ENCODE data around the gene PHF5A.

PHF5A gene

GRCh38 chr22:41431656-41432055 is 36.8 kb downstream of the PHF5A start:
- H3K4me1 ChIP-seq (ENCODE audit: control insufficient read depth, insufficient read depth, low read length), result no peaks in the 10 kb centered on the region
- no peak overlapping the region for H3K9ac ChIP-seq (ENCODE audit: low read depth, low read length)
- H3K4me3 ChIP-seq (ENCODE audit: low read depth, low read length), result no peak overlapping the region
- no peak overlapping the region for H3K27ac ChIP-seq (ENCODE audit: low read depth, low read length)
- H3K27me3 ChIP-seq (ENCODE audit: control insufficient read depth, insufficient read depth, low read length), result no peaks in the 10 kb centered on the region
- H3K36me3 ChIP-seq (ENCODE audit: control insufficient read depth, insufficient read depth, low read length), result peaks cover 36% of the 10 kb centered on the region
- no peaks in the 10 kb centered on the region for H3K9me3 ChIP-seq (ENCODE audit: control insufficient read depth, insufficient read depth, low read length)

- H3K36me3 ChIP-seq (ENCODE audit: control insufficient read depth, insufficient read depth, low read length), result peaks cover 19% of the 10 kb centered on the region
- H3K9me3 ChIP-seq (ENCODE audit: control insufficient read depth, insufficient read depth, low read length), result no peaks in the 10 kb centered on the region
- H3K4me3 ChIP-seq (ENCODE audit: low read depth, low read length), result no peak overlapping the region
- H3K27me3 ChIP-seq (ENCODE audit: control insufficient read depth, insufficient read depth, low read length), result no peaks in the 10 kb centered on the region
- no peak overlapping the region for H3K27ac ChIP-seq (ENCODE audit: low read depth, low read length)
- H3K4me1 ChIP-seq (ENCODE audit: control insufficient read depth, insufficient read depth, low read length), result no peaks in the 10 kb centered on the region
- no peak overlapping the region for H3K9ac ChIP-seq (ENCODE audit: low read depth, low read length)
Observed at GRCh38 chr22:41429951-41430332, 38.5 kb downstream of the PHF5A start.

GRCh38 chr22:41429232-41429950 is 39.1 kb downstream of the PHF5A start:
- H3K4me3 ChIP-seq (ENCODE audit: low read depth, low read length), result no peak overlapping the region
- no peaks in the 10 kb centered on the region for H3K4me1 ChIP-seq (ENCODE audit: control insufficient read depth, insufficient read depth, low read length)
- peak overlapping the region; percentile 14 for H3K27ac ChIP-seq (ENCODE audit: low read depth, low read length)
- H3K9me3 ChIP-seq (ENCODE audit: control insufficient read depth, insufficient read depth, low read length), result no peaks in the 10 kb centered on the region
- H3K36me3 ChIP-seq (ENCODE audit: control insufficient read depth, insufficient read depth, low read length), result peaks cover 14% of the 10 kb centered on the region; the same call in 1 of the 2 replicates
- H3K9ac ChIP-seq (ENCODE audit: low read depth, low read length), result no peak overlapping the region
- H3K27me3 ChIP-seq (ENCODE audit: control insufficient read depth, insufficient read depth, low read length), result no peaks in the 10 kb centered on the region

GRCh38 chr22:41425660-41426365 is 42.7 kb downstream of the PHF5A start:
- Histone ChIP-seq H3K9me3 (ENCODE audit: control insufficient read depth, insufficient read depth, low read length) (no peaks in the 10 kb centered on the region), H3K27me3 (ENCODE audit: control insufficient read depth, insufficient read depth, low read length) (no peaks in the 10 kb centered on the region), H3K9ac (ENCODE audit: low read depth, low read length) (no peak overlapping the region), H3K27ac (ENCODE audit: low read depth, low read length) (no peak overlapping the region), H3K4me3 (ENCODE audit: low read depth, low read length) (no peak overlapping the region), H3K4me1 (ENCODE audit: control insufficient read depth, insufficient read depth, low read length) (no peaks in the 10 kb centered on the region), H3K36me3 (ENCODE audit: control insufficient read depth, insufficient read depth, low read length) (no peaks in the 10 kb centered on the region)

- H3K36me3 ChIP-seq (ENCODE audit: control insufficient read depth, insufficient read depth, low read length), result no peaks in the 10 kb centered on the region
- peaks cover 5% of the 10 kb centered on the region; the same call in 1 of the 2 replicates for H3K4me1 ChIP-seq (ENCODE audit: control insufficient read depth, insufficient read depth, low read length)
- no peak overlapping the region for H3K4me3 ChIP-seq (ENCODE audit: low read depth, low read length)
- H3K27me3 ChIP-seq (ENCODE audit: control insufficient read depth, insufficient read depth, low read length), result no peaks in the 10 kb centered on the region
- H3K27ac ChIP-seq (ENCODE audit: low read depth, low read length), result no peak overlapping the region
- no peak overlapping the region for H3K9ac ChIP-seq (ENCODE audit: low read depth, low read length)
- H3K9me3 ChIP-seq (ENCODE audit: control insufficient read depth, insufficient read depth, low read length), result no peaks in the 10 kb centered on the region
Observed at GRCh38 chr22:41418717-41419116, 49.8 kb downstream of the PHF5A start.

GRCh38 chr22:41417622-41418390 is 50.7 kb downstream of the PHF5A start:
- H3K36me3 ChIP-seq (ENCODE audit: control insufficient read depth, insufficient read depth, low read length), result no peaks in the 10 kb centered on the region
- H3K27ac ChIP-seq (ENCODE audit: low read depth, low read length), result no peak overlapping the region
- H3K4me1 ChIP-seq (ENCODE audit: control insufficient read depth, insufficient read depth, low read length), result peaks cover 5% of the 10 kb centered on the region; the same call in 1 of the 2 replicates
- H3K9ac ChIP-seq (ENCODE audit: low read depth, low read length), result no peak overlapping the region
- no peaks in the 10 kb centered on the region for H3K27me3 ChIP-seq (ENCODE audit: control insufficient read depth, insufficient read depth, low read length)
- no peaks in the 10 kb centered on the region for H3K9me3 ChIP-seq (ENCODE audit: control insufficient read depth, insufficient read depth, low read length)
- H3K4me3 ChIP-seq (ENCODE audit: low read depth, low read length), result no peak overlapping the region

GRCh38 chr22:41415554-41415953 is 52.9 kb downstream of the PHF5A start:
- Histone ChIP-seq H3K27ac (ENCODE audit: low read depth, low read length) (no peak overlapping the region), H3K4me1 (ENCODE audit: control insufficient read depth, insufficient read depth, low read length) (peaks cover 10% of the 10 kb centered on the region; the same call in 1 of the 2 replicates)

GRCh38 chr22:41411021-41411851 is 57.3 kb downstream of the PHF5A start:
- H3K36me3 ChIP-seq (ENCODE audit: control insufficient read depth, insufficient read depth, low read length), result no peaks in the 10 kb centered on the region
- peaks cover 10% of the 10 kb centered on the region; the same call in 1 of the 2 replicates for H3K4me1 ChIP-seq (ENCODE audit: control insufficient read depth, insufficient read depth, low read length)
- H3K9me3 ChIP-seq (ENCODE audit: control insufficient read depth, insufficient read depth, low read length), result no peaks in the 10 kb centered on the region
- no peak overlapping the region for H3K4me3 ChIP-seq (ENCODE audit: low read depth, low read length)
- no peaks in the 10 kb centered on the region for H3K27me3 ChIP-seq (ENCODE audit: control insufficient read depth, insufficient read depth, low read length)
- no peak overlapping the region for H3K9ac ChIP-seq (ENCODE audit: low read depth, low read length)
- H3K27ac ChIP-seq (ENCODE audit: low read depth, low read length), result no peak overlapping the region

More at GRCh38 chr22:41415554-41415953, 52.9 kb downstream of the PHF5A start:
- H3K27me3 ChIP-seq (ENCODE audit: control insufficient read depth, insufficient read depth, low read length), result no peaks in the 10 kb centered on the region
- H3K36me3 ChIP-seq (ENCODE audit: control insufficient read depth, insufficient read depth, low read length), result no peaks in the 10 kb centered on the region
- H3K9ac ChIP-seq (ENCODE audit: low read depth, low read length), result no peak overlapping the region
- no peak overlapping the region for H3K4me3 ChIP-seq (ENCODE audit: low read depth, low read length)
- H3K9me3 ChIP-seq (ENCODE audit: control insufficient read depth, insufficient read depth, low read length), result no peaks in the 10 kb centered on the region

GRCh38 chr22:41410311-41410751 is 58.2 kb downstream of the PHF5A start:
- H3K27me3 ChIP-seq (ENCODE audit: control insufficient read depth, insufficient read depth, low read length), result no peaks in the 10 kb centered on the region
- H3K4me3 ChIP-seq (ENCODE audit: low read depth, low read length), result no peak overlapping the region
- H3K9me3 ChIP-seq (ENCODE audit: control insufficient read depth, insufficient read depth, low read length), result no peaks in the 10 kb centered on the region
- no peak overlapping the region for H3K27ac ChIP-seq (ENCODE audit: low read depth, low read length)
- no peaks in the 10 kb centered on the region for H3K36me3 ChIP-seq (ENCODE audit: control insufficient read depth, insufficient read depth, low read length)
- peaks cover 10% of the 10 kb centered on the region; the same call in 1 of the 2 replicates for H3K4me1 ChIP-seq (ENCODE audit: control insufficient read depth, insufficient read depth, low read length)
- no peak overlapping the region for H3K9ac ChIP-seq (ENCODE audit: low read depth, low read length)

All from HUES48 (cell line).